WERI-Rb-1 (cell line): ENCODE data around the gene ANKRD40CL.
"Not testable (repeated sequence)": the region's sequence is repeated elsewhere in the genome, so short reads cannot be mapped to it uniquely, and the experiment has no call there.

Experiments
- DNase-seq: peaks from one replicate; pipeline ENCODE4 v3.0.0-alpha.2; 2020
- H3K27ac ChIP-seq: fragments of 250-450 bp; sonication (Bioruptor Pico); 2 replicates; pipeline ENCODE4 v1.5.1; 2020; ENCODE audit warnings: mild to moderate bottlenecking, moderate library complexity
- H3K27me3 ChIP-seq: fragments of 250-450 bp; sonication (Bioruptor Pico); 2 replicates; pipeline ENCODE4 v1.5.1; 2021; ENCODE audit warnings: mild to moderate bottlenecking, low read depth, moderate library complexity; ENCODE audit not compliant: insufficient read depth, severe bottlenecking
- H3K36me3 ChIP-seq: fragments of 250-450 bp; sonication (Bioruptor Pico); 2 replicates; pipeline ENCODE4 v1.5.1; 2020; ENCODE audit warnings: mild to moderate bottlenecking, moderate library complexity
- H3K4me3 ChIP-seq: 2 replicates; pipeline ENCODE4 v1.5.1; 2011; ENCODE audit warnings: low read depth, mild to moderate bottlenecking, control low read depth, low read length
- H3K9me3 ChIP-seq: fragments of 250-450 bp; sonication (Bioruptor Pico); 2 replicates; pipeline ENCODE4 v1.5.1; 2021; ENCODE audit warnings: mild to moderate bottlenecking, moderate library complexity; ENCODE audit not compliant: severe bottlenecking
- CTCF ChIP-seq: IDR thresholded peaks from 2 replicates; pipeline ENCODE4 v1.5.1; 2011; ENCODE audit warnings: low read depth, mild to moderate bottlenecking, control low read depth, inconsistent platforms, low read length

The ANKRD40CL gene

GRCh38 chr17:50807675-50808074, 40.4 kb upstream of the ANKRD40CL start:
- no peaks in the 10 kb centered on the region for H3K36me3 ChIP-seq
- H3K9me3 ChIP-seq, result no peaks in the 10 kb centered on the region
- no peak overlapping the region for H3K4me3 ChIP-seq
- TF ChIP-seq CTCF, result no peak
- H3K27ac ChIP-seq, result no peak overlapping the region
- H3K27me3 ChIP-seq, result no peaks in the 10 kb centered on the region
- DNase-seq, result no peak

GRCh38 chr17:50807009-50807408, 39.7 kb upstream of the ANKRD40CL start:
- H3K27me3 ChIP-seq, result no peaks in the 10 kb centered on the region
- H3K4me3 ChIP-seq, result no peak overlapping the region
- no peak for DNase-seq
- H3K36me3 ChIP-seq, result no peaks in the 10 kb centered on the region
- no peak for TF ChIP-seq CTCF
- H3K27ac ChIP-seq, result no peak overlapping the region
- H3K9me3 ChIP-seq, result no peaks in the 10 kb centered on the region

GRCh38 chr17:50806141-50806643, 38.9 kb upstream of the ANKRD40CL start:
- H3K27ac ChIP-seq, result no peak overlapping the region
- no peaks in the 10 kb centered on the region for H3K9me3 ChIP-seq
- no peak for DNase-seq
- TF ChIP-seq CTCF, result peak; percentile 36; the same call in 1 of the 2 replicates
- no peaks in the 10 kb centered on the region for H3K36me3 ChIP-seq
- H3K4me3 ChIP-seq, result no peak overlapping the region
- H3K27me3 ChIP-seq, result no peaks in the 10 kb centered on the region

- H3K4me3 ChIP-seq, result no peak overlapping the region
- H3K36me3 ChIP-seq, result no peaks in the 10 kb centered on the region
- H3K27me3 ChIP-seq, result no peaks in the 10 kb centered on the region
- TF ChIP-seq CTCF, result no peak
- H3K9me3 ChIP-seq, result no peaks in the 10 kb centered on the region
- no peak overlapping the region for H3K27ac ChIP-seq
- DNase-seq, result no peak
Observed at GRCh38 chr17:50805486-50805885, 38.2 kb upstream of the ANKRD40CL start.

DNA sequence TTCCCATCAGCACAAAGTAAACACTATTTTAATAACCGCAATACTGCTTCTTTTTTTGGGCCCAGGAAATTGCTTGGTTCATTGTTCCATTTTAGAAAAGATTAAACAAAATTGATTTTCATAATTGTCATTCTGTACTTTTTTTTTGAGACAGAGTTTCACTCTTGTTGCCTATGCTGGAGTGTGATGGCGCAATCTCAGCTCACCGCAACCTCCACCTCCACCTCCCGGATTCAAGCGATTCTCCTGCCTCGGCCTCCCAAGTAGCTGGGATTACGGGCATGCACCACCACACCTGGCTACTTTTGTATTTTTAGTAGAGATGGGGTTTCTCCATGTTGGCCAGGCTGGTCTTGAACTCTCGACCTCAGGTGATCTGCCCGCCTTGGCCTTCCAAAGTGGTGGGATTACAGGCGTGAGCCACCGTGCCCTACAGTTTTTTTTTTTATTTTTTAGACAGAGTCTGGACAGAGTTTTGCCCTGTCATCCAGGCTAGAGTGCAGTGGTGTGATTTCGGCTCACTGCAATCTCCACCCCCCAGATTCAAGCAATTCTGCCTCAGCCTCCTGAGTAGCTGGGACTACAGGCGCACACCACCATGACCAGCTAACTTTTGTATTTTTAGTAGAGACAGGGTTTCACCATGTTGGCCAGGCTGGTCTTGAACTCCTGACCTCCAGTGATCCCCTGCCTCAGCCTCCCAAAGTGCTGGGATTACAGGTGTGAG, 37.6 kb upstream of the ANKRD40CL start:
- H3K27me3 ChIP-seq, H3K9me3 ChIP-seq, DNase-seq, H3K36me3 ChIP-seq, H3K4me3 ChIP-seq, H3K27ac ChIP-seq: not testable (repeated sequence)

- H3K4me3 ChIP-seq, result no peak overlapping the region
Observed at GRCh38 chr17:50803676-50804075, 36.4 kb upstream of the ANKRD40CL start.

More at GRCh38 chr17:50803676-50804075, 36.4 kb upstream of the ANKRD40CL start:
- H3K27me3 ChIP-seq, result no peaks in the 10 kb centered on the region
- no peaks in the 10 kb centered on the region for H3K36me3 ChIP-seq
- TF ChIP-seq CTCF, result no peak
- no peak for DNase-seq
- H3K9me3 ChIP-seq, result no peaks in the 10 kb centered on the region
- H3K27ac ChIP-seq, result peak overlapping the region; percentile 14; the same call in 1 of the 2 replicates
